Measurements from ENCODE around the gene PDE7B. TPM values are rescaled to one million over a fixed set of nuclear protein-coding genes. Genes with fewer than 3 reads are reported as not detected.

The PDE7B gene
- total and polyA plus RNA-seq, 10 donors, result 0.54 to 4.6 (median 1.5) TPM

DNA sequence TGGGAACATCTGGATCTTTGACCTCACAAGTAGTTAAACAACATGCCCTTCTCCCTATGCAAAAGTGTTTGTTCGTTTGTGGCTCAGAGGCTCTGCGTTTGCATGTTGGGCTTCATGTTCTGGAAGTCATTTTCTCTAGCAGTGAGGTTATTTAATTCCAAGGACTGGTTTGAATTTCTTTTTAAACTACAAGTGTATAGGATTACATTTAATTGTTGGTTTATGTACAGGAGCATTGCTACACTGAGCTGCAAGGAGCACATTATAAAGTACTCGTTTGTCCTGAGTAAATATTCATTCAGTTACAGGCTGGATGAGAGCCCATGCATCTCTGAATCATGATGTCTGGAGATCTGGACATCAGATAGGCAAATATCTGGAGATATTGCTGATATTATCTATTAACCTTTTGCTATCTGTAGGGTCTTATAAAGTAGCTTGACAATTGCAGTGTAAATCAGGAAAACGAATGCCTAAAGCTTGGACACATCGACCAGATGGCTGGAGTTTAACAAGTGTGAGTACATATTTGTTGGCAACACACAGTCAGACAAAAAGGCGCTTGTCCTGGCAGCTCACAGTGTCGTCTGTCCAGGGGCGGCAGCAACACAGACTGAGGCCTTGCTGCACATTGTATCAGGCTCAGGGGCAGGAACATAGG is 84.6 kb downstream of the PDE7B start:
- Histone ChIP-seq H3K36me3 (no peaks in the 10 kb centered on the region), H3K9me3 (no peaks in the 10 kb centered on the region), H3K4me1 (no peaks in the 10 kb centered on the region), H3K4me3 (no peak overlapping the region), H3K27ac (no peak overlapping the region), H3K27me3 (replicated peaks in 1 of 7) (no peaks in the 10 kb centered on the region)
- intact Hi-C loops (cut with DNase I; ENCODE audit: low total_unique reads), result no loop called here
- TF ChIP-seq POLR2A (IDR thresholded peaks at IDR 0.05), result no peak
- no peak for TF ChIP-seq CTCF (IDR thresholded peaks at IDR 0.05 in 8 of 11, conservative IDR thresholded peaks at IDR 0.05 in 3 of 11)
- TF ChIP-seq POLR2AphosphoS5 (IDR thresholded peaks at IDR 0.05), result no peak
- DNase-seq, result no peak
- 79 to 91% (median 88%) methylated on average over 8 of the region's 8 CpGs for WGBS, 5 donors

DNA sequence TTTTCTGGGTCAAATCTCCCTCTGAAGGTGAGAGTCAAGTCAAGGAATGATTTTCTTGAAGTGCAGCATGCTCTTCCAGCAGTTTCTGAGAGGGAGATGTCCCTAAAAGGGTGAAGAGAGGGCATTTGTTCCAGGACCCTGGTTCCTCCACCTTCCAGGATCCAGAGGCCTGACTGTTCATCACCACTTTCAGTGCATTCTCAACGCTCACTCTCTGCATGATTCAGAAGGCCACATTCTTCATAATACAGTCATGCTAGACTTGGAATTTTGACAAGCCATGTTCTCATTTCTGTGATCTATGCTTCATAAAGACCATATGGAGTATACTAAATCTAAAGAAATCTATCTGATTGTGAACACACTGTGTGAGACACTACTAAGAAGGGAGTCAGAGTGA is 85.1 kb downstream of the PDE7B start:
- Histone ChIP-seq H3K4me1 (no peaks in the 10 kb centered on the region), H3K27me3 (replicated peaks in 1 of 7) (no peaks in the 10 kb centered on the region), H3K27ac (no peak overlapping the region), H3K4me3 (no peak overlapping the region), H3K36me3 (no peaks in the 10 kb centered on the region), H3K9me3 (no peaks in the 10 kb centered on the region)
- intact Hi-C loops (cut with DNase I; ENCODE audit: low total_unique reads), result no loop called here
- TF ChIP-seq CTCF (IDR thresholded peaks at IDR 0.05 in 8 of 11, conservative IDR thresholded peaks at IDR 0.05 in 3 of 11) (no peak), POLR2A (IDR thresholded peaks at IDR 0.05) (no peak), POLR2AphosphoS5 (IDR thresholded peaks at IDR 0.05) (no peak)
- no peak for DNase-seq
- WGBS, 5 donors, result 62 to 100% (median 87%) methylated on average over 1 of the region's 1 CpG

- H3K27ac ChIP-seq, result no peak overlapping the region
- intact Hi-C loops (cut with DNase I; ENCODE audit: low total_unique reads), result no loop called here
- no peak for TF ChIP-seq POLR2A (IDR thresholded peaks at IDR 0.05)
- TF ChIP-seq CTCF (IDR thresholded peaks at IDR 0.05 in 8 of 11, conservative IDR thresholded peaks at IDR 0.05 in 3 of 11), result no peak
- no peak for TF ChIP-seq POLR2AphosphoS5 (IDR thresholded peaks at IDR 0.05)
- H3K4me3 ChIP-seq, result no peak overlapping the region
- WGBS, 5 donors, result 90 to 97% (median 94%) methylated on average over 6 of the region's 6 CpGs
- no peaks in the 10 kb centered on the region for H3K27me3 ChIP-seq (replicated peaks in 1 of 7)
- H3K36me3 ChIP-seq, result no peaks in the 10 kb centered on the region
- H3K4me1 ChIP-seq, result no peaks in the 10 kb centered on the region
- DNase-seq, result no peak
- no peaks in the 10 kb centered on the region for H3K9me3 ChIP-seq
Measured at GRCh38 chr6:135937106-135937505, 85.6 kb downstream of the PDE7B start.

DNA sequence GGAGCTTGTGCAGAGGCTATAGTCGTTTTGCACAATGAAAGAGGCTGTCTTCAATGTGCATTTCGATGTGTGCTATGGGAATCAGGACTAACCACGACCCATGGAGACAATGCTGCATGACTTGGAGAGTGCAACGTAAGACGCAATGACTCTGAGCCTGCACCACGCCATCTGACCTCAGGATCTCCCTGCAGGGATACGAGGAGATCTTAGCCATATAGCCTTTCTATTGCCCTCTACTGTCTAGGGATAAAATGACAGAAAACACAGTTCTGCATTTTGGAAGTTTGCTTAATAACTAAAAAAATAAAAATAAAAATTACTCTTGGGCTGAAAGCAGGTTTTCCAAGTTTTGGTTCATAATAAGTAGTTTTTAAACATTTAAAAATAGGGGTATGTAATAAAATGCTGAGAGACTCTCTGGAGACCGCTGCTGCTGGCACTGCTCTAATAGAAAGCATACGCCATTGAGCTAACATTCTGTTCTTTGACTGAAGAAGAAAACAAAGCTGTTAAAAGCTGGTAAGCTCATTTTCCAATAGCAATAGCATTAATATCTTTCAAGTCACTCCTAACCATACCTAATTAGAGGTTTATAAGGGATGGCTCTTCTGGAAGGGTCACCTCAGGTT is 87.2 kb downstream of the PDE7B start:
- DNase-seq, result no peak
- H3K27ac ChIP-seq, result no peak overlapping the region

More for the DNA sequence above, 87.2 kb downstream of the PDE7B start:
- Histone ChIP-seq H3K4me1 (no peaks in the 10 kb centered on the region), H3K27me3 (replicated peaks in 1 of 7) (no peaks in the 10 kb centered on the region), H3K9me3 (no peaks in the 10 kb centered on the region), H3K36me3 (no peaks in the 10 kb centered on the region), H3K4me3 (no peak overlapping the region)
- 53 to 64% (median 60%) methylated on average over 9 of the region's 9 CpGs for WGBS, 5 donors
- intact Hi-C loops (cut with DNase I; ENCODE audit: low total_unique reads), result no loop called here
- TF ChIP-seq POLR2AphosphoS5 (IDR thresholded peaks at IDR 0.05), result no peak
- no peak for TF ChIP-seq POLR2A (IDR thresholded peaks at IDR 0.05)
- peak in 2 of 11 experiments; percentile 15 to 26 for TF ChIP-seq CTCF (IDR thresholded peaks at IDR 0.05 in 8 of 11, conservative IDR thresholded peaks at IDR 0.05 in 3 of 11)
